PFSK-1 (cell line): ENCODE measurements around the gene HNF1B.

Experiments used
- FOXP2 ChIP-seq: optimal IDR thresholded peaks from 2 replicates; pipeline ENCODE3; 2011; ENCODE audit warnings: borderline replicate concordance, control low read depth, inconsistent platforms; ENCODE audit not compliant: insufficient read depth; ENCODE audit errors: extremely low read length, extremely low read depth
- POLR2AphosphoS5 ChIP-seq: IDR thresholded peaks from 2 replicates; pipeline ENCODE4 v1.6.1; 2012; ENCODE audit warnings: low read depth, mild to moderate bottlenecking, control low read depth, low read length, moderate library complexity
- REST ChIP-seq, 2 experiments: IDR thresholded peaks; 2 replicates each; pipeline versions ENCODE4 v1.6.1 to v1.8.0; 2011 to 2012; ENCODE audit warnings: low read depth in 2 of 2, low read length in 2 of 2, control low read depth in 1 of 2, inconsistent platforms in 1 of 2, mild to moderate bottlenecking in 1 of 2, moderate library complexity in 1 of 2; ENCODE audit not compliant: insufficient read depth in 1 of 2
- SIN3A ChIP-seq: IDR thresholded peaks from 2 replicates; pipeline ENCODE4 v1.6.1; 2012; ENCODE audit warnings: mild to moderate bottlenecking, low read length, moderate library complexity, borderline replicate concordance; ENCODE audit not compliant: insufficient read depth
- TAF1 ChIP-seq: IDR thresholded peaks from 2 replicates; pipeline ENCODE4 v1.6.1; 2012; ENCODE audit warnings: low read length, control low read depth, borderline replicate concordance; ENCODE audit not compliant: insufficient read depth

The HNF1B gene

GRCh38 chr17:37737971-37738370, 6.9 kb downstream of the HNF1B start:
- TF ChIP-seq POLR2AphosphoS5 (no peak), FOXP2 (no peak), REST (IDR thresholded peaks at IDR 0.05; ENCODE audit: insufficient read depth in 1 of 2, low read depth in 2 of 2, low read length in 2 of 2) (no peak), SIN3A (no peak), TAF1 (no peak)

GRCh38 chr17:37737081-37737480, 7.8 kb downstream of the HNF1B start:
- TF ChIP-seq FOXP2 = no peak
- TF ChIP-seq REST (IDR thresholded peaks at IDR 0.05; ENCODE audit: insufficient read depth in 1 of 2, low read depth in 2 of 2, low read length in 2 of 2) = no peak
- TF ChIP-seq TAF1 = no peak
- no peak for TF ChIP-seq SIN3A
- TF ChIP-seq POLR2AphosphoS5 = no peak

- no peak for TF ChIP-seq FOXP2
- TF ChIP-seq POLR2AphosphoS5 = no peak
- no peak for TF ChIP-seq REST (IDR thresholded peaks at IDR 0.05; ENCODE audit: insufficient read depth in 1 of 2, low read depth in 2 of 2, low read length in 2 of 2)
- TF ChIP-seq SIN3A = no peak
- no peak for TF ChIP-seq TAF1
Measured at GRCh38 chr17:37736428-37736827, 8.4 kb downstream of the HNF1B start.

GRCh38 chr17:37735165-37735564, 9.7 kb downstream of the HNF1B start:
- TF ChIP-seq REST (IDR thresholded peaks at IDR 0.05; ENCODE audit: insufficient read depth in 1 of 2, low read depth in 2 of 2, low read length in 2 of 2) = no peak
- no peak for TF ChIP-seq SIN3A
- no peak for TF ChIP-seq POLR2AphosphoS5
- TF ChIP-seq FOXP2 = no peak
- no peak for TF ChIP-seq TAF1

GRCh38 chr17:37732316-37732715, 12.5 kb downstream of the HNF1B start:
- TF ChIP-seq REST (IDR thresholded peaks at IDR 0.05; ENCODE audit: insufficient read depth in 1 of 2, low read depth in 2 of 2, low read length in 2 of 2) (no peak), SIN3A (no peak), FOXP2 (no peak), POLR2AphosphoS5 (no peak), TAF1 (no peak)
